Chondrocyte (in vitro differentiated cells): Measurements from ENCODE around the gene HDAC6. TPM values are rescaled to one million over a fixed set of nuclear protein-coding genes. Genes with fewer than 3 reads are reported as not detected.

Experiments
- DNase-seq: peaks from one replicate; pipeline ENCODE4 v3.0.0; 2021; ENCODE audit warnings: mixed read lengths, low spot score
- H3K27ac Mint-ChIP-seq: one replicate; pipeline ENCODE4 v1.8.0; 2021; ENCODE audit warnings: mild to moderate bottlenecking, moderate library complexity, mixed read lengths; ENCODE audit not compliant: unreplicated experiment
- H3K27me3 Mint-ChIP-seq: 2 replicates; pipeline ENCODE4 v1.8.0; 2021; ENCODE audit warnings: low read depth, mixed read lengths
- H3K36me3 Mint-ChIP-seq: 2 replicates; pipeline ENCODE4 v1.8.0; 2021; ENCODE audit warnings: low read depth, mixed read lengths
- H3K4me1 Mint-ChIP-seq: 2 replicates; pipeline ENCODE4 v1.8.0; 2021; ENCODE audit warnings: low read depth, mild to moderate bottlenecking, mixed read lengths
- H3K4me3 Mint-ChIP-seq: one replicate; pipeline ENCODE4 v1.8.0; 2021; ENCODE audit warnings: mild to moderate bottlenecking, moderate library complexity, mixed read lengths; ENCODE audit not compliant: unreplicated experiment
- H3K9me3 Mint-ChIP-seq: 2 replicates; pipeline ENCODE4 v1.8.0; 2021; ENCODE audit warnings: low read depth, mixed read lengths
- total RNA-seq: library from RNA; stranded (reverse); gene quantifications from 3 replicates; pipeline ENCODE4 v1.2.1, GENCODE V29; 2021
- TF ChIP-seq, protein P1 (sequence below): fragments of 200-600 bp; sonication (generic); IDR thresholded peaks from 2 replicates; pipeline ENCODE4 v1.5.0; 2021; ENCODE audit warnings: antibody characterized with exemption, mild to moderate bottlenecking, moderate library complexity

HDAC6 gene
- total RNA-seq, 1 donor from 2014 or later, result 87.3 TPM

DNA sequence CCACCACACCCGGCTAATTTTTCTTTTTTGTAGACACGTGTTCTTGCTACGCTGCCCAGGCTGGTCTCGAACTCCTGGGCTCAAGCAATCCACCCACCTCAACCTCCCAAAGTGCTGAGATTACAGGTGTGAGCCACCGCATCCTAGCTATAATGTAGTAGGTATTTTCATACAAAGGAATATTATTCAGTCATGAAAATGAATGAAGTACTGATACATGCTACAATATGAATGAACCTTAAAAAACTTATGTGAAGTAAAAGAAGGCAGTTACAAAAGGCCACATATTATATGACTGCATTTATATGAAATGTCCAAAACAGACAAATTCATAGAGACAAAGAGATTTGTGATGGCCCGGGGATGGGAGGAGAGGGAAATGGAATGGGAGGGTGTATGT, 20.2 kb upstream of the HDAC6 start:
- Mint-ChIP-seq H3K27ac (no peak overlapping the region), H3K36me3 (no peaks in the 10 kb centered on the region), H3K27me3 (peaks cover 9% of the 10 kb centered on the region), H3K4me1 (peaks cover 4% of the 10 kb centered on the region), H3K4me3 (no peak overlapping the region), H3K9me3 (peaks cover 12% of the 10 kb centered on the region)
- TF ChIP-seq, protein P1, sequence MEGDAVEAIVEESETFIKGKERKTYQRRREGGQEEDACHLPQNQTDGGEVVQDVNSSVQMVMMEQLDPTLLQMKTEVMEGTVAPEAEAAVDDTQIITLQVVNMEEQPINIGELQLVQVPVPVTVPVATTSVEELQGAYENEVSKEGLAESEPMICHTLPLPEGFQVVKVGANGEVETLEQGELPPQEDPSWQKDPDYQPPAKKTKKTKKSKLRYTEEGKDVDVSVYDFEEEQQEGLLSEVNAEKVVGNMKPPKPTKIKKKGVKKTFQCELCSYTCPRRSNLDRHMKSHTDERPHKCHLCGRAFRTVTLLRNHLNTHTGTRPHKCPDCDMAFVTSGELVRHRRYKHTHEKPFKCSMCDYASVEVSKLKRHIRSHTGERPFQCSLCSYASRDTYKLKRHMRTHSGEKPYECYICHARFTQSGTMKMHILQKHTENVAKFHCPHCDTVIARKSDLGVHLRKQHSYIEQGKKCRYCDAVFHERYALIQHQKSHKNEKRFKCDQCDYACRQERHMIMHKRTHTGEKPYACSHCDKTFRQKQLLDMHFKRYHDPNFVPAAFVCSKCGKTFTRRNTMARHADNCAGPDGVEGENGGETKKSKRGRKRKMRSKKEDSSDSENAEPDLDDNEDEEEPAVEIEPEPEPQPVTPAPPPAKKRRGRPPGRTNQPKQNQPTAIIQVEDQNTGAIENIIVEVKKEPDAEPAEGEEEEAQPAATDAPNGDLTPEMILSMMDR, result no peak
- DNase-seq, result no peak

DNA sequence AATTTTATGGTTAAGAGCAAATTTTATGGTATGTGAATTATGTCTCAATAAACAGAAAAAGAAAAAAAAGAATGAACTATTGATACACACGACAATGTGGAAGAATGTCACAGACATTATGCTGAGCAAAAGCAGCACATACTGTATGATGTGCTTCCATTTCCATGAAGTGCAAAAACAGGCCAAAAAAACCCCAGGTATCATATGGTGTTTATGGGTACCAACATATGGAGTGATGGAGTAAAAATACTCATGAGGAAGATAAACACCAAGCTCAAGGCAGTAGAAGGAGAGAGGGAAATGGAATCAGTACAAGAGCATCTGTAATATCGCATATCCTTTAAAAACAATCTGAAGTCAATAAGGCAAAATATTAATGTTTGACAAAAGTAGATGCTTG, 19.7 kb upstream of the HDAC6 start:
- no peak overlapping the region for H3K4me3 Mint-ChIP-seq
- TF ChIP-seq, protein P1, result no peak
- no peaks in the 10 kb centered on the region for H3K4me1 Mint-ChIP-seq
- H3K27ac Mint-ChIP-seq, result no peak overlapping the region
- H3K27me3 Mint-ChIP-seq, result peaks cover 14% of the 10 kb centered on the region
- peaks cover 14% of the 10 kb centered on the region for H3K9me3 Mint-ChIP-seq
- DNase-seq, result no peak
- H3K36me3 Mint-ChIP-seq, result no peaks in the 10 kb centered on the region

DNA sequence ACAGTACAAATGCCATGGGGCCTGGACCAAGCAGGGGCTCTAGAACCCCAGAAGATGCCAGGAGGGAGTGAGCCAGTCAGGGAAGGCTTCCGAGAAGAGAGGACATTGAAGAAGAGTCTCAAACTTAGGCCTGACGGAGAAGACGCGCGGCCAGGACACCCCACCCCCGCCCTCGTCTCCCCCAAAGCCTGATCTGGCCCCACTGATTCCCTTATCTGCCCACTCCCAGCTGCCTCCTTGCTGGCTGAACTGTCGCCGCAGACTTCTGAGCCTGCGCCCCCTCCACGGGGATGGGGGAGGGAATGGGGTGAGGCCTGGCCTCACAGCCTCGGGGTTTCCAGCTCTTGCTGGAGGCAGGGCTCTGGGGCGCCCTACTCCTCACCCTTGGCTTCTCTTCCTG, 19.1 kb upstream of the HDAC6 start:
- no peaks in the 10 kb centered on the region for H3K4me1 Mint-ChIP-seq
- no peaks in the 10 kb centered on the region for H3K36me3 Mint-ChIP-seq
- TF ChIP-seq, protein P1, result no peak
- H3K27ac Mint-ChIP-seq, result no peak overlapping the region
- H3K27me3 Mint-ChIP-seq, result peaks cover 13% of the 10 kb centered on the region
- no peak overlapping the region for H3K4me3 Mint-ChIP-seq
- peaks cover 10% of the 10 kb centered on the region for H3K9me3 Mint-ChIP-seq
- DNase-seq, result no peak

DNA sequence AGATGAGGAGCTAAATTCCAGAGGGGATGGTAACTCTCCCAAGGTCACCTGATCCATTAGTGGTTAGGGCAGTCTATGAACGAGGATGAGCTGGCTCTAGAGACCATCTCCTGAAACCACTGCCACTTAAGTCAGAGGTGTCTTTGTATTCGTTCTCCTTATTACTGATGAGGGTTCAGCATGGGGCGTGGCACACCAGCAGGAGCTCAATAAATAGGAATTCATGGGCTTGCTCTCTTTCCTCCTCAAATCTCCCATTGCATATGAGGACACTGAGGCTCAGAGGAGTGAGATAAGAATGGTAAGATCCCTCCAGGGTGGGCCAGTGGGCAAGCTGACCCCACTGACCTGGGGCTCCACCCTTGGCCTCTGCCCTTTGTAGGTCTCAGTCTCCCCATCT, 17.1 kb upstream of the HDAC6 start:
- Mint-ChIP-seq H3K4me3 (no peak overlapping the region), H3K27me3 (peaks cover 17% of the 10 kb centered on the region), H3K4me1 (no peaks in the 10 kb centered on the region), H3K27ac (no peak overlapping the region), H3K9me3 (peaks cover 8% of the 10 kb centered on the region), H3K36me3 (no peaks in the 10 kb centered on the region)
- DNase-seq, result no peak
- TF ChIP-seq, protein P1, result no peak

DNA sequence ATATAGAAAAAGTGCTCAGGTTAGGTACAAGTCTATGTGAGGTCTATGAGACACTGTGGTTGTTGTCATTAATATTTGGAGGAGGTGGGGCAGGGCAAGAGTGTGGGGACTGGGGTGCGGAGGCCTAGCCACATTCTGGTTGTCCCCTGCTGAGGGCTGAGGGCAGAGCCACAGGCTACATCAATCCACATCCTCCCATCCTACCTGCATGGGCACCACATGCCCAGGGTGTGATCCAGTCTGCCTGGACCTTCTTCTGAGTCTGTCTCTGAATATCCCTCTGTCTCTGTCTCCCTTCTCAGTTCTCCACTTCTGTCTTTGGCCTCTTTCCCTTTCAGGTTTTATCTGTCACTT, 16.7 kb upstream of the HDAC6 start:
- H3K9me3 Mint-ChIP-seq, result peaks cover 8% of the 10 kb centered on the region
- no peak overlapping the region for H3K4me3 Mint-ChIP-seq
- no peaks in the 10 kb centered on the region for H3K4me1 Mint-ChIP-seq
- H3K27me3 Mint-ChIP-seq, result peaks cover 19% of the 10 kb centered on the region
- no peaks in the 10 kb centered on the region for H3K36me3 Mint-ChIP-seq
- no peak overlapping the region for H3K27ac Mint-ChIP-seq
- TF ChIP-seq, protein P1, result no peak
- DNase-seq, result no peak
